SU-DHL-6 (cell line): ENCODE measurements around the gene EPB41L2.

Source experiments
- H2AFZ ChIP-seq: fragments of 200-600 bp; sonication (generic); 2 replicates; pipeline ENCODE4 v1.6.1; 2014; ENCODE audit warnings: low read depth, mild to moderate bottlenecking, moderate library complexity, mixed read lengths, antibody characterized with exemption, low read length; ENCODE audit not compliant: severe bottlenecking
- H3F3A ChIP-seq: fragments of 200-600 bp; shearing (Covaris generic); 2 replicates; pipeline ENCODE4 v1.6.0; 2016; ENCODE audit warnings: antibody characterized with exemption, mild to moderate bottlenecking; ENCODE audit not compliant: insufficient read depth
- H3K27ac ChIP-seq: fragments of 200-600 bp; sonication (generic); 2 replicates; pipeline ENCODE4 v1.5.1; 2016; ENCODE audit warnings: low read depth, mild to moderate bottlenecking, low read length, moderate library complexity, mixed read lengths
- H3K27me3 ChIP-seq: fragments of 200-600 bp; sonication (generic), shearing (Covaris generic); 2 replicates; pipeline ENCODE4 v1.6.0; 2014; ENCODE audit warnings: mild to moderate bottlenecking, low read length
- H3K36me3 ChIP-seq: fragments of 200-600 bp; sonication (generic); 2 replicates; pipeline ENCODE4 v1.6.1; 2014; ENCODE audit warnings: mild to moderate bottlenecking, low read length, mixed read lengths
- H3K4me2 ChIP-seq: fragments of 300-600, 200-600 bp; shearing (Covaris generic), sonication (generic); 2 replicates; pipeline ENCODE4 v1.6.0; 2014; ENCODE audit warnings: low read length, low read depth, mild to moderate bottlenecking; ENCODE audit not compliant: poor library complexity, severe bottlenecking
- H3K4me3 ChIP-seq: fragments of 200-600 bp; sonication (generic); 2 replicates; pipeline ENCODE4 v1.5.1; 2014; ENCODE audit warnings: antibody characterized with exemption, low read length, mild to moderate bottlenecking, mixed read lengths; ENCODE audit not compliant: insufficient read depth, poor library complexity, severe bottlenecking
- H3K79me2 ChIP-seq: fragments of 200-600 bp; sonication (generic); 2 replicates; pipeline ENCODE4 v1.6.1; 2014; ENCODE audit warnings: mild to moderate bottlenecking, low read length, moderate library complexity; ENCODE audit not compliant: insufficient read depth
- H3K9ac ChIP-seq: fragments of 200-600 bp; sonication (generic); 2 replicates; pipeline ENCODE4 v1.7.0; 2014; ENCODE audit warnings: mild to moderate bottlenecking, low read length
- H3K9me2 ChIP-seq: fragments of 200-600 bp; sonication (generic); replicated peaks from 2 replicates; pipeline ENCODE4 v1.6.1; 2014; ENCODE audit warnings: low read length; ENCODE audit not compliant: insufficient read depth
- H3K9me3 ChIP-seq: fragments of 200-600 bp; sonication (generic); 2 replicates; pipeline ENCODE4 v1.6.1; 2014; ENCODE audit warnings: low read length, mixed read lengths; ENCODE audit not compliant: insufficient read depth
- H4K20me1 ChIP-seq: fragments of 200-600 bp; sonication (generic); 2 replicates; pipeline ENCODE4 v1.6.1; 2014; ENCODE audit warnings: low read depth, mild to moderate bottlenecking, antibody characterized with exemption, low read length, moderate library complexity, mixed read lengths
- EZH2phosphoT487 ChIP-seq: fragments of 200-600 bp; sonication (generic), shearing (Covaris generic); conservative IDR thresholded peaks from 2 replicates; pipeline ENCODE4 v1.6.1; 2018; ENCODE audit warnings: mild to moderate bottlenecking, antibody characterized with exemption, low read length, moderate library complexity, mixed read lengths
- TF ChIP-seq, protein P1 (sequence below): fragments of 200-600 bp; sonication (generic); IDR thresholded peaks from one replicate; pipeline ENCODE4 v1.5.1; 2017; ENCODE audit warnings: antibody characterized with exemption, mild to moderate bottlenecking, low read length, moderate library complexity; ENCODE audit not compliant: insufficient read depth, poor library complexity, severe bottlenecking

The EPB41L2 gene

DNA sequence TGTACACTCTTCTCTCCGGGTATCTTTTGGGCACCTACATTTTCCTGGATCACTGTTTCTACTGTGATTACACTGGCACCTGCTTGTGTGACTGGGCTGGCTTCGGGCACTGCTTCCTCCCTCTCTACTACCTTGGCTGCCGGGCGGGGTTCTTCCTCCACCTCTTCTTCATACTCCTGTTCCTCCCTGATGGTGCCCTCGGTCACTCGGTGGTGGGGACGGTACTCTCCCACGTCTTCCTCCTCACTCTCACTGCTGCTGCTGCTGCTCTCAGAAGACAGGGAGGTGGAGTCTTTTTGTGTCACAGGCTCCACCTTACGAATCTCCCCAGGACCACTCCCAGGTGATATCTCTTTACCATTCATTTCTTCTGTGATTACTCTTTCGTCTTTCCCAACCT, 193.4 kb downstream of the EPB41L2 start:
- Histone ChIP-seq H3K27ac (no peak overlapping the region), H3K4me2 (no peak overlapping the region), H3K36me3 (no peaks in the 10 kb centered on the region)

DNA sequence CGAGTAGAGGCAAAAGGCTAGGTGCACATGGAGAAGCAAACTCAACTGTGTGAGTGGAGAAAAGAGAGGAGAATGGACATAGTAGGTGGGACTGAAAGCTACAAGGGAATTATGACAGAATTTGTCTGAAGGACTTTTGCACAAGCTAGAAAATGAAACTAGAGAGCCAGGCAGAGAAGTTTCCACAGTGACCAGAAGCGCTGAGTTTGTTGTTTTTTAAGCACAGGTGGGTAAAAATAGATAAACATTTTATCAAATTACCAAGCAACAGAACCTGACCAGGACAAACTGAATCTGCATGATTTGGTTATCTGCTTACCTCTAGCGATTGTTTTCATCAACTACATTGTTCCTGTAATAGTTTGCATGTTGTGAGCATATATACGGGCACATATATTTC, 197.3 kb downstream of the EPB41L2 start:
- Histone ChIP-seq H2AFZ (no peak overlapping the region), H3K4me3 (no peak overlapping the region), H3K27me3 (no peaks in the 10 kb centered on the region), H3K9me2 (no peaks in the 10 kb centered on the region), H3F3A (no peaks in the 10 kb centered on the region), H3K79me2 (no peaks in the 10 kb centered on the region), H3K9ac (no peak overlapping the region), H3K9me3 (no peaks in the 10 kb centered on the region), H4K20me1 (no peaks in the 10 kb centered on the region), H3K27ac (no peak overlapping the region), H3K4me2 (no peak overlapping the region), H3K36me3 (no peaks in the 10 kb centered on the region)
- TF ChIP-seq EZH2phosphoT487: no peak
- TF ChIP-seq, protein P1, sequence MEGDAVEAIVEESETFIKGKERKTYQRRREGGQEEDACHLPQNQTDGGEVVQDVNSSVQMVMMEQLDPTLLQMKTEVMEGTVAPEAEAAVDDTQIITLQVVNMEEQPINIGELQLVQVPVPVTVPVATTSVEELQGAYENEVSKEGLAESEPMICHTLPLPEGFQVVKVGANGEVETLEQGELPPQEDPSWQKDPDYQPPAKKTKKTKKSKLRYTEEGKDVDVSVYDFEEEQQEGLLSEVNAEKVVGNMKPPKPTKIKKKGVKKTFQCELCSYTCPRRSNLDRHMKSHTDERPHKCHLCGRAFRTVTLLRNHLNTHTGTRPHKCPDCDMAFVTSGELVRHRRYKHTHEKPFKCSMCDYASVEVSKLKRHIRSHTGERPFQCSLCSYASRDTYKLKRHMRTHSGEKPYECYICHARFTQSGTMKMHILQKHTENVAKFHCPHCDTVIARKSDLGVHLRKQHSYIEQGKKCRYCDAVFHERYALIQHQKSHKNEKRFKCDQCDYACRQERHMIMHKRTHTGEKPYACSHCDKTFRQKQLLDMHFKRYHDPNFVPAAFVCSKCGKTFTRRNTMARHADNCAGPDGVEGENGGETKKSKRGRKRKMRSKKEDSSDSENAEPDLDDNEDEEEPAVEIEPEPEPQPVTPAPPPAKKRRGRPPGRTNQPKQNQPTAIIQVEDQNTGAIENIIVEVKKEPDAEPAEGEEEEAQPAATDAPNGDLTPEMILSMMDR: no peak

More for the DNA sequence above, 193.4 kb downstream of the EPB41L2 start:
- no peaks in the 10 kb centered on the region for H3K9me2 ChIP-seq
- H3F3A ChIP-seq: no peaks in the 10 kb centered on the region
- TF ChIP-seq, protein P1: no peak
- no peak for TF ChIP-seq EZH2phosphoT487
- no peak overlapping the region for H3K9ac ChIP-seq
- no peaks in the 10 kb centered on the region for H4K20me1 ChIP-seq
- H3K27me3 ChIP-seq: no peaks in the 10 kb centered on the region
- no peaks in the 10 kb centered on the region for H3K9me3 ChIP-seq
- no peak overlapping the region for H2AFZ ChIP-seq
- no peak overlapping the region for H3K4me3 ChIP-seq
- no peaks in the 10 kb centered on the region for H3K79me2 ChIP-seq

- Histone ChIP-seq H2AFZ (no peak overlapping the region), H3K79me2 (no peaks in the 10 kb centered on the region), H3K9ac (no peak overlapping the region), H3K4me3 (no peak overlapping the region), H3K4me2 (no peak overlapping the region), H3K27me3 (no peaks in the 10 kb centered on the region), H3K9me3 (no peaks in the 10 kb centered on the region), H4K20me1 (no peaks in the 10 kb centered on the region), H3F3A (no peaks in the 10 kb centered on the region), H3K9me2 (no peaks in the 10 kb centered on the region), H3K36me3 (no peaks in the 10 kb centered on the region), H3K27ac (no peak overlapping the region)
- TF ChIP-seq EZH2phosphoT487: no peak
- TF ChIP-seq, protein P1: no peak
Measured at GRCh38 chr6:130864344-130864743, 198.7 kb downstream of the EPB41L2 start.
